Muscle of leg (tissue), 11 donors: Measurements from ENCODE around the gene KCNJ16. TPM values are rescaled to one million over a fixed set of nuclear protein-coding genes. Genes with fewer than 3 reads are reported as not detected.

Source experiments
- DNase-seq: peaks from one replicate; pipeline ENCODE4 v3.0.0; 2013
- H3K27ac ChIP-seq: one replicate; pipeline ENCODE4 v1.5.1; 2013; ENCODE audit warnings: mild to moderate bottlenecking, low read length, control low read depth
- H3K27me3 ChIP-seq: one replicate; pipeline ENCODE4 v1.6.1; 2013; ENCODE audit warnings: low read length; ENCODE audit not compliant: control insufficient read depth, insufficient read depth
- H3K36me3 ChIP-seq: one replicate; pipeline ENCODE4 v1.6.1; 2013; ENCODE audit warnings: low read length; ENCODE audit not compliant: control insufficient read depth, insufficient read depth
- H3K4me1 ChIP-seq: one replicate; pipeline ENCODE4 v1.6.1; 2013; ENCODE audit warnings: low read length; ENCODE audit not compliant: control insufficient read depth, insufficient read depth
- H3K4me3 ChIP-seq: one replicate; pipeline ENCODE4 v1.5.1; 2013; ENCODE audit warnings: low read length, control low read depth
- H3K9me3 ChIP-seq: replicated peaks from 2 replicates; pipeline ENCODE4 v1.6.1; 2013; ENCODE audit warnings: low read depth, low read length; ENCODE audit not compliant: control insufficient read depth
- WGBS: methylation state at CpG from one replicate; pipeline ENCODE4 v1.1.5; 2013; ENCODE audit warnings: missing lambda C conversion rate; ENCODE audit not compliant: insufficient coverage; 5-methylcytosine and 5-hydroxymethylcytosine counted together
- polyA plus RNA-seq, 8 donors: library from polyadenylated mRNA; unstranded; fragments of 120-200 nt; gene quantifications; one replicate each; pipeline versions ENCODE4 v1.2.1 to v1.2.3, GENCODE V29; 2013; ENCODE audit warnings: inconsistent platforms in 1 of 8, low replicate concordance in 1 of 8; ENCODE audit not compliant: insufficient read length in 8 of 8, insufficient read depth in 1 of 8
- total RNA-seq: library from RNA; stranded (reverse); fragments of 120-200 nt; gene quantifications from one replicate; pipeline ENCODE4 v1.2.4, GENCODE V29; 2013

The KCNJ16 gene
- total and polyA plus RNA-seq, 9 donors, result 0.08 to 0.79 (median 0.19) TPM

- Histone ChIP-seq H3K36me3 (no peaks in the 10 kb centered on the region), H3K4me1 (peaks cover 6% of the 10 kb centered on the region), H3K27me3 (no peaks in the 10 kb centered on the region), H3K4me3 (no peak overlapping the region), H3K9me3 (no peaks in the 10 kb centered on the region), H3K27ac (no peak overlapping the region)
- no peak for DNase-seq
Measured at GRCh38 chr17:70107441-70107840, 32.4 kb downstream of the KCNJ16 start.

GRCh38 chr17:70107904-70108565 lies 33.0 kb downstream of the KCNJ16 start:
- DNase-seq, result no peak
- Histone ChIP-seq H3K4me1 (peaks cover 6% of the 10 kb centered on the region), H3K27ac (no peak overlapping the region), H3K36me3 (no peaks in the 10 kb centered on the region), H3K27me3 (no peaks in the 10 kb centered on the region), H3K4me3 (no peak overlapping the region), H3K9me3 (no peaks in the 10 kb centered on the region)
- 100% methylated on average over 2 of the region's 6 CpGs for WGBS

- Histone ChIP-seq H3K27ac (peak overlapping the region; percentile 65), H3K36me3 (no peaks in the 10 kb centered on the region), H3K4me1 (peaks cover 6% of the 10 kb centered on the region), H3K9me3 (no peaks in the 10 kb centered on the region), H3K4me3 (no peak overlapping the region), H3K27me3 (no peaks in the 10 kb centered on the region)
- WGBS, result 20% methylated on average over 1 of the region's 3 CpGs
- DNase-seq, result no peak
Measured at GRCh38 chr17:70109497-70109896, 34.5 kb downstream of the KCNJ16 start.

GRCh38 chr17:70110443-70110880 lies 35.4 kb downstream of the KCNJ16 start:
- DNase-seq, result peak; percentile 46
- H3K27me3 ChIP-seq, result no peaks in the 10 kb centered on the region
- no peaks in the 10 kb centered on the region for H3K36me3 ChIP-seq
- H3K27ac ChIP-seq, result peak overlapping the region; percentile 22
- H3K4me3 ChIP-seq, result no peak overlapping the region
- H3K9me3 ChIP-seq, result no peaks in the 10 kb centered on the region
- WGBS, result 73% methylated on average over 2 of the region's 7 CpGs
- H3K4me1 ChIP-seq, result peaks cover 6% of the 10 kb centered on the region

- Histone ChIP-seq H3K27me3 (no peaks in the 10 kb centered on the region), H3K36me3 (no peaks in the 10 kb centered on the region), H3K27ac (no peak overlapping the region), H3K9me3 (no peaks in the 10 kb centered on the region), H3K4me1 (peaks cover 6% of the 10 kb centered on the region), H3K4me3 (no peak overlapping the region)
- 82% methylated on average over 1 of the region's 4 CpGs for WGBS
- DNase-seq, result no peak
Measured at GRCh38 chr17:70111201-70111600, 36.2 kb downstream of the KCNJ16 start.

- H3K9me3 ChIP-seq, result peaks cover 2% of the 10 kb centered on the region
- H3K4me1 ChIP-seq, result peaks cover 5% of the 10 kb centered on the region
- no peaks in the 10 kb centered on the region for H3K36me3 ChIP-seq
- no peaks in the 10 kb centered on the region for H3K27me3 ChIP-seq
- H3K27ac ChIP-seq, result no peak overlapping the region
- no peak for DNase-seq
- no CpG with 5 or more reads among the region's 2 CpGs for WGBS
- H3K4me3 ChIP-seq, result no peak overlapping the region
Measured at GRCh38 chr17:70114405-70114804, 39.4 kb downstream of the KCNJ16 start.

- no peak overlapping the region for H3K4me3 ChIP-seq
- H3K27me3 ChIP-seq, result no peaks in the 10 kb centered on the region
- H3K4me1 ChIP-seq, result peaks cover 2% of the 10 kb centered on the region
- no peak overlapping the region for H3K27ac ChIP-seq
- H3K36me3 ChIP-seq, result no peaks in the 10 kb centered on the region
- no peak for DNase-seq
- H3K9me3 ChIP-seq, result peaks cover 5% of the 10 kb centered on the region
Measured at GRCh38 chr17:70115126-70115525, 40.1 kb downstream of the KCNJ16 start.

GRCh38 chr17:70116919-70117318 lies 41.9 kb downstream of the KCNJ16 start:
- no peaks in the 10 kb centered on the region for H3K36me3 ChIP-seq
- WGBS, result no CpG with 5 or more reads among the region's 3 CpGs
- no peak for DNase-seq
- peaks cover 5% of the 10 kb centered on the region for H3K9me3 ChIP-seq
- no peak overlapping the region for H3K27ac ChIP-seq
- no peaks in the 10 kb centered on the region for H3K4me1 ChIP-seq
- no peak overlapping the region for H3K4me3 ChIP-seq
- no peaks in the 10 kb centered on the region for H3K27me3 ChIP-seq

GRCh38 chr17:70119545-70119944 lies 44.5 kb downstream of the KCNJ16 start:
- Histone ChIP-seq H3K4me3 (no peak overlapping the region), H3K9me3 (peaks cover 5% of the 10 kb centered on the region), H3K27me3 (no peaks in the 10 kb centered on the region), H3K4me1 (no peaks in the 10 kb centered on the region), H3K27ac (no peak overlapping the region), H3K36me3 (no peaks in the 10 kb centered on the region)
- WGBS, result 100% methylated on average over 1 of the region's 1 CpG
- DNase-seq, result no peak

- WGBS, result 72% methylated on average over 1 of the region's 2 CpGs
- no peaks in the 10 kb centered on the region for H3K27me3 ChIP-seq
- H3K4me1 ChIP-seq, result no peaks in the 10 kb centered on the region
Measured at GRCh38 chr17:70119983-70120382, 45.0 kb downstream of the KCNJ16 start.

GRCh38 chr17:70120425-70120824 lies 45.4 kb downstream of the KCNJ16 start:
- H3K27me3 ChIP-seq, result no peaks in the 10 kb centered on the region
- no peak overlapping the region for H3K27ac ChIP-seq
- WGBS, result 100% methylated on average over 2 of the region's 4 CpGs
- peaks cover 5% of the 10 kb centered on the region for H3K9me3 ChIP-seq
- H3K4me3 ChIP-seq, result no peak overlapping the region
- no peaks in the 10 kb centered on the region for H3K4me1 ChIP-seq
- no peaks in the 10 kb centered on the region for H3K36me3 ChIP-seq
- DNase-seq, result no peak

More at GRCh38 chr17:70119983-70120382, 45.0 kb downstream of the KCNJ16 start:
- Histone ChIP-seq H3K4me3 (no peak overlapping the region), H3K9me3 (peaks cover 5% of the 10 kb centered on the region), H3K36me3 (no peaks in the 10 kb centered on the region), H3K27ac (no peak overlapping the region)
- DNase-seq, result no peak
